Hypothalamus (tissue), 51 donors: ENCODE results near the gene PCED1B.
A peak's percentile ranks its signal among the peaks of the same experiment; 100 is the strongest.

Experiments used
- DNase-seq, 51 donors: peaks; one replicate each; lab custom pipeline; 2025; lab: John Stamatoyannopoulos, UW

Gene PCED1B

GRCh38 chr12:47087088-47087688 is 7.8 kb downstream of the PCED1B start:
- no peak for DNase-seq

- peak in 1 of 51 donors; percentile 2 for DNase-seq
These were observed 8.9 kb downstream of the PCED1B start for GRCh38 chr12:47088021-47088944.

- DNase-seq = no peak
These were observed 11.6 kb downstream of the PCED1B start for GRCh38 chr12:47091009-47091408.

- no peak for DNase-seq
These were observed 15.4 kb downstream of the PCED1B start for GRCh38 chr12:47094804-47095203.

- no peak for DNase-seq
These were observed 16.2 kb downstream of the PCED1B start for GRCh38 chr12:47095446-47096236.

- no peak for DNase-seq
These were observed 18.0 kb downstream of the PCED1B start for GRCh38 chr12:47097276-47097896.

- DNase-seq = no peak
These were observed 18.7 kb downstream of the PCED1B start for GRCh38 chr12:47098099-47098498.

GRCh38 chr12:47099610-47100009 is 20.2 kb downstream of the PCED1B start:
- no peak for DNase-seq

- DNase-seq = no peak
These were observed 20.7 kb downstream of the PCED1B start for GRCh38 chr12:47100160-47100559.

GRCh38 chr12:47102406-47102805 is 23.0 kb downstream of the PCED1B start:
- no peak for DNase-seq

- DNase-seq = no peak
These were observed 23.6 kb downstream of the PCED1B start for GRCh38 chr12:47102845-47103651.

GRCh38 chr12:47105914-47106674 is 26.7 kb downstream of the PCED1B start:
- DNase-seq = no peak

- DNase-seq = no peak
These were observed 28.0 kb downstream of the PCED1B start for GRCh38 chr12:47107446-47107845.

GRCh38 chr12:47107926-47108325 is 28.5 kb downstream of the PCED1B start:
- no peak for DNase-seq

- DNase-seq = no peak
These were observed 30.7 kb downstream of the PCED1B start for GRCh38 chr12:47110011-47110541.

GRCh38 chr12:47110718-47111391 is 31.4 kb downstream of the PCED1B start:
- DNase-seq = no peak

GRCh38 chr12:47111392-47111778 is 32.0 kb downstream of the PCED1B start:
- no peak for DNase-seq

GRCh38 chr12:47111854-47112253 is 32.4 kb downstream of the PCED1B start:
- no peak for DNase-seq
